CD14-positive monocyte (primary cell): ENCODE results near the gene CCDC85C. TPM values are rescaled to one million over a fixed set of nuclear protein-coding genes. Genes with fewer than 3 reads are reported as not detected.

Experiments
- DNase-seq, 3 donors: peaks; one replicate each; pipeline ENCODE4 v3.0.0-alpha.2; 2011 to 2022
- H2AFZ ChIP-seq: 2 replicates; pipeline ENCODE4 v1.6.0; 2012; ENCODE audit warnings: mild to moderate bottlenecking, low read depth, low read length, inconsistent platforms; ENCODE audit not compliant: insufficient read depth, poor library complexity, severe bottlenecking
- H3K27ac ChIP-seq, 2 donors: 1 replicate in 1 of 2; 2 replicates in 1 of 2; pipeline ENCODE4 v1.5.1; 2012 to 2013; ENCODE audit warnings: low read length in 2 of 2, control low read depth in 1 of 2, inconsistent platforms in 1 of 2, low read depth in 1 of 2, mild to moderate bottlenecking in 1 of 2
- H3K27me3 ChIP-seq, 2 donors: one replicate each; pipeline versions ENCODE4 v1.6.0 to v1.6.1; 2011 to 2013; ENCODE audit warnings: low read length in 2 of 2; ENCODE audit not compliant: control insufficient read depth in 2 of 2, insufficient read depth in 2 of 2
- H3K36me3 ChIP-seq, 2 donors: replicated peaks in 1 of 2; 1 replicate in 1 of 2; 2 replicates in 1 of 2; pipeline versions ENCODE4 v1.5.1 to v1.6.1; 2012 to 2013; ENCODE audit warnings: low read length in 2 of 2, control low read depth in 1 of 2, inconsistent platforms in 1 of 2, mild to moderate bottlenecking in 1 of 2; ENCODE audit not compliant: insufficient read depth in 2 of 2, control insufficient read depth in 1 of 2
- H3K4me1 ChIP-seq, 2 donors: 1 replicate in 1 of 2; 2 replicates in 1 of 2; pipeline versions ENCODE4 v1.5.1 to v1.6.1; 2012 to 2013; ENCODE audit warnings: low read length in 2 of 2, control low read depth in 1 of 2, inconsistent platforms in 1 of 2, mild to moderate bottlenecking in 1 of 2, moderate library complexity in 1 of 2; ENCODE audit not compliant: insufficient read depth in 2 of 2, control insufficient read depth in 1 of 2
- H3K4me2 ChIP-seq: replicated peaks from 2 replicates; pipeline ENCODE3; 2012; ENCODE audit warnings: low read length, moderate library complexity, mild to moderate bottlenecking; ENCODE audit not compliant: poor library complexity, severe bottlenecking; ENCODE audit errors: extremely low read depth
- H3K4me3 ChIP-seq, 3 experiments: fragments of 200-600 bp in 1 of 3; sonication (generic) in 1 of 3; replicated peaks in 1 of 3; 1 replicate in 2 of 3; 2 replicates in 1 of 3; pipeline ENCODE4 v1.5.1; 2011 to 2013; ENCODE audit warnings: low read length in 3 of 3, mild to moderate bottlenecking in 3 of 3, control low read depth in 2 of 3, low read depth in 2 of 3, inconsistent platforms in 1 of 3, moderate library complexity in 1 of 3
- H3K79me2 ChIP-seq: 2 replicates; pipeline ENCODE4 v1.6.0; 2012; ENCODE audit warnings: mild to moderate bottlenecking, control low read depth, inconsistent platforms, low read length, moderate library complexity; ENCODE audit not compliant: insufficient read depth
- H3K9ac ChIP-seq: 2 replicates; pipeline ENCODE4 v1.6.0; 2017; ENCODE audit warnings: low read length, mild to moderate bottlenecking; ENCODE audit not compliant: insufficient read depth, poor library complexity, severe bottlenecking
- H3K9me3 ChIP-seq, 2 donors: replicated peaks in 1 of 2; 1 replicate in 1 of 2; 2 replicates in 1 of 2; pipeline versions ENCODE4 v1.5.1 to v1.6.1; 2012 to 2013; ENCODE audit warnings: low read length in 2 of 2, control low read depth in 1 of 2; ENCODE audit not compliant: control insufficient read depth in 1 of 2, insufficient read depth in 1 of 2
- H4K20me1 ChIP-seq: 2 replicates; pipeline ENCODE4 v1.6.0; 2012; ENCODE audit warnings: mild to moderate bottlenecking, low read length, control low read depth, moderate library complexity; ENCODE audit not compliant: insufficient read depth
- H3K27ac Mint-ChIP-seq, 7 donors: one replicate each; pipeline ENCODE4 v1.8.0; 2020; ENCODE audit warnings: mild to moderate bottlenecking in 7 of 7, mixed read lengths in 7 of 7, moderate library complexity in 6 of 7, inconsistent platforms in 2 of 7
- H3K27me3 Mint-ChIP-seq, 3 donors: one replicate each; pipeline ENCODE4 v1.8.0; 2021 to 2022; ENCODE audit warnings: low read depth in 3 of 3, mild to moderate bottlenecking in 3 of 3, mixed read lengths in 3 of 3, moderate library complexity in 3 of 3, inconsistent platforms in 1 of 3
- H3K36me3 Mint-ChIP-seq, 2 donors: one replicate each; pipeline ENCODE4 v1.8.0; 2020; ENCODE audit warnings: mixed read lengths in 2 of 2, inconsistent platforms in 1 of 2, mild to moderate bottlenecking in 1 of 2
- H3K4me1 Mint-ChIP-seq: one replicate; pipeline ENCODE4 v1.8.0; 2020; ENCODE audit warnings: mild to moderate bottlenecking, mixed read lengths
- H3K4me3 Mint-ChIP-seq, 2 donors: one replicate each; pipeline ENCODE4 v1.8.0; 2020; ENCODE audit warnings: mild to moderate bottlenecking in 2 of 2, mixed read lengths in 2 of 2, moderate library complexity in 1 of 2
- H3K9me3 Mint-ChIP-seq, 7 donors: one replicate each; pipeline ENCODE4 v1.8.0; 2020 to 2022; ENCODE audit warnings: mixed read lengths in 7 of 7, mild to moderate bottlenecking in 6 of 7, moderate library complexity in 6 of 7, inconsistent platforms in 2 of 7
- WGBS: methylation state at CpG from one replicate; pipeline ENCODE4 v1.1.5; 2013; ENCODE audit warnings: missing lambda C conversion rate; ENCODE audit not compliant: insufficient coverage; 5-methylcytosine and 5-hydroxymethylcytosine counted together
- intact Hi-C, 2 donors: fragments of 100-400 bp; cut with micrococcal nuclease; formaldehyde crosslinking; loops; one replicate each; pipeline versions ENCODE4 v1.15.0 to v1.15.1; 2023
- polyA minus RNA-seq: library from RNA; depleted of rRNA, polyadenylated mRNA; stranded (reverse); fragments of >200 nt; gene quantifications from 2 replicates; pipeline ENCODE4 v1.2.3, GENCODE V29; 2012
- polyA plus RNA-seq, 3 donors: library from polyadenylated mRNA; depleted of rRNA in 1 of 3; unstranded in 2 of 3; stranded (reverse) in 1 of 3; fragments of 300-500 nt in 2 of 3; fragments of >200 nt in 1 of 3; fragmentation: Illumina TruSeq in 2 of 3; gene quantifications; 1 replicate in 2 of 3; 2 replicates in 1 of 3; pipeline ENCODE4 v1.2.3, GENCODE V29; 2012 to 2021
- total RNA-seq, 12 experiments: library from RNA in 1 of 12; stranded (reverse) in 1 of 12; fragments of 120-200 nt in 1 of 12; gene quantifications; one replicate each; pipeline ENCODE4 v1.2.4 and lab custom pipeline; 2013 to 2026; ENCODE audit warnings: mixed read lengths in 6 of 12, inconsistent platforms in 1 of 12
- TF ChIP-seq, protein P1 (sequence below): fragments of 200-600 bp; IDR thresholded peaks from one replicate; pipeline ENCODE4 v1.8.0; 2022; ENCODE audit warnings: antibody characterized with exemption, mild to moderate bottlenecking

The CCDC85C gene
- 0.08 TPM for total RNA-seq (2013)
- polyA plus RNA-seq: under 1 TPM in 2 of 3 donors, not detected in 1; under 0.01 to 0.03 TPM
- polyA minus RNA-seq: under 0.01 TPM in 1 of 2 replicates, not detected in the other
- total RNA-seq (lab: John Stamatoyannopoulos, UW): 0.14 to 11.7 (median 0.34) reads per million in 11 experiments

DNA sequence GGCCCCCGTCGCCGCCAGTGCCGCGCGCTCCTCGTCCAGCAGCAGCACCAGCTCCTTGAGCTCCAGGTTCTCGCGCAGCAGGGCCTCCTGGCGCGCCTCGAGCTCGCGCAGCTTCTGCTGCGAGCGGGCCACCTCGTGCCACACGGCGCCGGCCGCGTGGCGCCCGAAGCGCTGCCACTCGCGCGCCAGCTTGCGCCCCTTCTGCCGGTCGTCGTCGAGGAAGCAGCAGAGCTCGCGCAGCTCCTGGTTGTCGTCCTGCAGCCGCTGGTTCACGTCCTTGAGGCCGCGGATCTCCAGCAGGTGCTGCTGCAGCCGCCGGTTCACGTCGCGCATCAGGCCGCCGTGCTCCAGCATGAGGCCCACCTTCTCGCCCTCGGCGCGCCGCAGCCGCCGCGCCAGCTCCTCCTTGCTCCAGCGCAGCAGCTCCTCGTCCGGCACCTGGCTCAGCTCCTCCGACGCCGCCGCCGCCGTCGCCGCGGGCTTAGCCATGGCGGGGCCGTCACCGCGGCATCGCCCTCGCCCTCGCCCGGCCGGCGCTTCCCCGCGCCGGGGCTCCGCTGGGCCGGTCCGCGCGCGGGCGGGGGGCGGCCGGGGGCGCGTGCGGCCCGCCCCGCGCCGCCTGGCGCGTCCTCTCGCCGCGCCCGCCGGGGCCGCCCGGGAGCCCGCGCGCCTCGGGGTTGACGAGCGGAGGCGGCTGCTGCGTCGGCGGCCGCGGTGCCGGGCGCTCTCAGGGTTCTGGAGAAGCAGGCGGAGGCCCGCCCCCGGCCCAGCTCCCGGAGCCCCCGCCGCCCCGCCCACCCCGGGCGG lies at the start of gene CCDC85C:
Gene CCDC85C (minus strand): TSS at position 737 of the 807 bp plus-strand sequence. CDS start 248 bp downstream, at position 489.
- H3K36me3 Mint-ChIP-seq: no peaks in the 10 kb centered on the region
- H3K79me2 ChIP-seq: no peaks in the 10 kb centered on the region
- H3K4me1 ChIP-seq: peaks cover 5 to 12% of the 10 kb centered on the region in 2 donors
- H3K4me2 ChIP-seq: peak within 1 kb of the TSS; percentile 83
- no peaks in the 10 kb centered on the region for H3K9me3 ChIP-seq
- intact Hi-C loops: no loop called here
- H4K20me1 ChIP-seq: no peaks in the 10 kb centered on the region
- 5% methylated on average over 128 of the region's 128 CpGs for WGBS
- H3K4me3 Mint-ChIP-seq: peak within 1 kb of the TSS; percentile 72 to 86
- peaks cover 18 to 54% of the 10 kb centered on the region in 2 donors for H3K27me3 ChIP-seq
- no peak within 1 kb of the TSS for H3K27ac ChIP-seq
- peaks cover 0 to 9% (median 2%) of the 10 kb centered on the region in 7 donors for H3K9me3 Mint-ChIP-seq
- peaks cover 48 to 69% (median 56%) of the 10 kb centered on the region in 3 donors for H3K27me3 Mint-ChIP-seq
- TF ChIP-seq, protein P1, sequence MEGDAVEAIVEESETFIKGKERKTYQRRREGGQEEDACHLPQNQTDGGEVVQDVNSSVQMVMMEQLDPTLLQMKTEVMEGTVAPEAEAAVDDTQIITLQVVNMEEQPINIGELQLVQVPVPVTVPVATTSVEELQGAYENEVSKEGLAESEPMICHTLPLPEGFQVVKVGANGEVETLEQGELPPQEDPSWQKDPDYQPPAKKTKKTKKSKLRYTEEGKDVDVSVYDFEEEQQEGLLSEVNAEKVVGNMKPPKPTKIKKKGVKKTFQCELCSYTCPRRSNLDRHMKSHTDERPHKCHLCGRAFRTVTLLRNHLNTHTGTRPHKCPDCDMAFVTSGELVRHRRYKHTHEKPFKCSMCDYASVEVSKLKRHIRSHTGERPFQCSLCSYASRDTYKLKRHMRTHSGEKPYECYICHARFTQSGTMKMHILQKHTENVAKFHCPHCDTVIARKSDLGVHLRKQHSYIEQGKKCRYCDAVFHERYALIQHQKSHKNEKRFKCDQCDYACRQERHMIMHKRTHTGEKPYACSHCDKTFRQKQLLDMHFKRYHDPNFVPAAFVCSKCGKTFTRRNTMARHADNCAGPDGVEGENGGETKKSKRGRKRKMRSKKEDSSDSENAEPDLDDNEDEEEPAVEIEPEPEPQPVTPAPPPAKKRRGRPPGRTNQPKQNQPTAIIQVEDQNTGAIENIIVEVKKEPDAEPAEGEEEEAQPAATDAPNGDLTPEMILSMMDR: no peak
- H2AFZ ChIP-seq: peak within 1 kb of the TSS; percentile 71
- no peaks in the 10 kb centered on the region for H3K36me3 ChIP-seq
- H3K9ac ChIP-seq: peak within 1 kb of the TSS; percentile 27
- peaks cover 7% of the 10 kb centered on the region for H3K4me1 Mint-ChIP-seq
- no peak within 1 kb of the TSS for H3K27ac Mint-ChIP-seq
- H3K4me3 ChIP-seq: peak within 1 kb of the TSS; percentile 42 to 72 (median 50)
- DNase-seq: no peak

DNA sequence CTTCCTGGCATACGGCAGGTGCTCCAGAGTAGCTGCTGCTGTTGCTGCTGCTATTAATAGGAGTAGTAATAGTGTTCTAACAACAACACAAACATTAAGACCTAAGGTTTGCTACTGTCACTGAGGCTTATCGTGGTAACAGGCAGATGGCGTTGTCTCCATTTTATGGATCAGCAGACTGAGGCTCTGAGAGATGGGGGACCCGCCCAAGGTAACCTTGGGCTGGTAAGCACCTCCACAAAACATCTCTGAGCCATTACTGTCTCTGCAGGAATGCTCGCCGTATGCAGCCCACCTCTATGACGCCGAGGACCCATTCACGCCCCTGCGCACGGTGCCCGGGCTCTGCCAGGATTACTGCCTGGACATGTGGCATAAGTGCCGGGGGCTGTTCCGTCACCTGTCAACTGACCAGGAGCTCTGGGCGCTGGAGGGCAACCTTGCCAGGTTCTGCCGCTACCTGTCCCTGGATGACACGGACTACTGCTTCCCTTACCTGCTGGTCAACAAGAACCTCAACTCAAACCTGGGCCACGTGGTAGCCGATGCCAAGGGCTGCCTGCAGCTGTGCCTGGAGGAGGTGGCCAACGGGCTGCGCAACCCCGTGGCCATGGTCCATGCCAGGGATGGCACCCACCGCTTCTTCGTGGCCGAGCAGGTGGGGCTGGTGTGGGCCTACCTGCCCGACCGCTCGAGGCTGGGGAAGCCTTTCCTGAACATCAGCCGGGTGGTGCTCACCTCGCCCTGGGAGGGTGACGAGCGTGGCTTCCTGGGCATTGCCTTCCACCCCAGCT lies 48.1 kb upstream of the CCDC85C start:
- Histone ChIP-seq H3K36me3 (no peaks in the 10 kb centered on the region), H3K9me3 (no peaks in the 10 kb centered on the region), H3K4me3 (no peak overlapping the region), H3K4me2 (no peak overlapping the region), H3K79me2 (no peaks in the 10 kb centered on the region), H2AFZ (no peak overlapping the region), H4K20me1 (no peaks in the 10 kb centered on the region), H3K4me1 (no peaks in the 10 kb centered on the region), H3K9ac (no peak overlapping the region), H3K27ac (no peak overlapping the region), H3K27me3 (peaks cover 0 to 2% of the 10 kb centered on the region in 2 donors)
- peaks cover 0 to 2% (median 0%) of the 10 kb centered on the region in 7 donors for H3K9me3 Mint-ChIP-seq
- no peak overlapping the region for H3K27ac Mint-ChIP-seq
- WGBS: 95% methylated on average over 31 of the region's 32 CpGs
- H3K27me3 Mint-ChIP-seq: peaks cover 19 to 25% (median 22%) of the 10 kb centered on the region in 3 donors
- no peak for DNase-seq
- H3K4me3 Mint-ChIP-seq: no peak overlapping the region
- no peaks in the 10 kb centered on the region for H3K4me1 Mint-ChIP-seq
- no peaks in the 10 kb centered on the region for H3K36me3 Mint-ChIP-seq
- intact Hi-C loops: no loop called here
- TF ChIP-seq, protein P1: no peak
